HG02870 (cell line): ENCODE results near the gene FKBP5.
"Not testable (repeated sequence)": the region's sequence is repeated elsewhere in the genome, so short reads cannot be mapped to it uniquely, and the experiment has no call there.

Experiments used
- ATAC-seq: cut with Tn5 transposase; IDR thresholded peaks from one replicate; pipeline ENCODE4 v1.9.1; 2021; ENCODE audit warnings: mild to moderate bottlenecking, moderate library complexity; ENCODE audit not compliant: unreplicated experiment

The FKBP5 gene

GRCh38 chr6:35622283-35622682 lies 66.4 kb downstream of the FKBP5 start:
- ATAC-seq, result no peak

- no peak for ATAC-seq
Measured at GRCh38 chr6:35620706-35621105, 68.0 kb downstream of the FKBP5 start.

- ATAC-seq, result no peak
Measured at GRCh38 chr6:35613762-35614161, 75.0 kb downstream of the FKBP5 start.

GRCh38 chr6:35611240-35611639 lies 77.5 kb downstream of the FKBP5 start:
- ATAC-seq, result no peak

GRCh38 chr6:35610830-35611229 lies 77.9 kb downstream of the FKBP5 start:
- ATAC-seq, result no peak

- no peak for ATAC-seq
Measured at GRCh38 chr6:35609588-35609987, 79.1 kb downstream of the FKBP5 start.

- no peak for ATAC-seq
Measured at GRCh38 chr6:35607517-35608233, 81.0 kb downstream of the FKBP5 start.

GRCh38 chr6:35605600-35605999 lies 83.1 kb downstream of the FKBP5 start:
- no peak for ATAC-seq

GRCh38 chr6:35603326-35604202 lies 85.2 kb downstream of the FKBP5 start:
- no peak for ATAC-seq

GRCh38 chr6:35602133-35602946 lies 86.4 kb downstream of the FKBP5 start:
- no peak for ATAC-seq

GRCh38 chr6:35601331-35602132 lies 87.2 kb downstream of the FKBP5 start:
- no peak for ATAC-seq

GRCh38 chr6:35600659-35601125 lies 88.0 kb downstream of the FKBP5 start:
- no peak for ATAC-seq

GRCh38 chr6:35599761-35600658 lies 88.7 kb downstream of the FKBP5 start:
- ATAC-seq, result no peak

- not testable (repeated sequence) for ATAC-seq
Measured at GRCh38 chr6:35598621-35599020, 90.1 kb downstream of the FKBP5 start.

GRCh38 chr6:35596448-35597442 lies 92.0 kb downstream of the FKBP5 start:
- no peak for ATAC-seq

- ATAC-seq, result no peak
Measured at GRCh38 chr6:35594503-35595186, 94.1 kb downstream of the FKBP5 start.

- no peak for ATAC-seq
Measured at GRCh38 chr6:35592178-35592577, 96.5 kb downstream of the FKBP5 start.
